ENCODE results near the gene CYSLTR2. TPM values are rescaled to one million over a fixed set of nuclear protein-coding genes. Genes with fewer than 3 reads are reported as not detected.

The CYSLTR2 gene
- total and polyA plus RNA-seq, 2 of the 8 experiments (the other 6 are each of a cell fraction or from before 2014, with no cell fraction given) = not detected

- Histone ChIP-seq H3K18ac (ENCODE audit: extremely low read depth, low read length) (no peak overlapping the region), H4K5ac (ENCODE audit: insufficient read length, low read depth, low read length) (no peak overlapping the region), H3K4me2 (ENCODE audit: insufficient read depth in 1 of 2, low read depth in 2 of 2, low read length in 2 of 2) (no peak overlapping the region), H3K27me3 (replicated peaks in 1 of 4; ENCODE audit: control insufficient read depth in 3 of 4, extremely low read depth in 1 of 4, insufficient read depth in 3 of 4, low read length in 3 of 4) (no peaks in the 10 kb centered on the region), H2BK12ac (ENCODE audit: low read depth, low read length) (no peak overlapping the region), H3K23me2 (ENCODE audit: low read depth, low read length) (no peaks in the 10 kb centered on the region), H4K20me1 (replicated peaks in 1 of 2; ENCODE audit: control insufficient read depth in 1 of 2, insufficient read depth in 2 of 2, low read length in 2 of 2) (no peaks in the 10 kb centered on the region), H3K14ac (ENCODE audit: insufficient read length) (no peak overlapping the region), H3K4me1 (replicated peaks in 1 of 4; ENCODE audit: control insufficient read depth in 3 of 4, insufficient read depth in 4 of 4, low read length in 3 of 4) (no peaks in the 10 kb centered on the region), H3K9ac (replicated peaks in 1 of 4; ENCODE audit: extremely low read depth in 1 of 4, low read depth in 3 of 4, low read length in 3 of 4) (no peak overlapping the region), H3K79me2 (ENCODE audit: control insufficient read depth in 1 of 2, insufficient read depth in 2 of 2, low read length in 2 of 2) (no peaks in the 10 kb centered on the region), H3K56ac (replicated peaks; ENCODE audit: insufficient read length, low read depth, low read length) (no peak overlapping the region), H3K79me1 (ENCODE audit: low read depth, low read length) (no peaks in the 10 kb centered on the region), H2AK5ac (ENCODE audit: low read depth, low read length) (no peak overlapping the region), H3K23ac (ENCODE audit: insufficient read length) (no peak overlapping the region), H3K27ac (ENCODE audit: low read depth, low read length) (no peak overlapping the region), H3K9me3 (ENCODE audit: insufficient read depth in 2 of 2, low read depth in 1 of 2, low read length in 1 of 2) (peaks cover 4 to 8% of the 10 kb centered on the region in 2 experiments; a peak in 3 of 4 replicates), H2BK120ac (replicated peaks; ENCODE audit: low read depth, low read length) (no peak overlapping the region), H2AFZ (ENCODE audit: low read length) (no peak overlapping the region), H2BK20ac (ENCODE audit: low read length) (no peak overlapping the region), H4K8ac (ENCODE audit: extremely low read depth, insufficient read depth, low read length) (no peak overlapping the region), H4K91ac (replicated peaks; ENCODE audit: insufficient read length, low read length) (no peak overlapping the region), H2BK5ac (ENCODE audit: low read depth, low read length) (no peak overlapping the region), H2BK15ac (ENCODE audit: low read length) (no peak overlapping the region), H3K36me3 (ENCODE audit: control insufficient read depth in 2 of 4, insufficient read depth in 4 of 4, low read length in 3 of 4) (no peaks in the 10 kb centered on the region), H3K4me3 (ENCODE audit: extremely low read depth in 1 of 4, insufficient read depth in 2 of 4, low read depth in 3 of 4, low read length in 4 of 4) (no peak overlapping the region), H3K4ac (replicated peaks; ENCODE audit: insufficient read length, low read depth, low read length) (no peak overlapping the region)
- FAIRE-seq (no peak), DNase-seq (ENCODE audit: low read depth in 1 of 2, low spot score in 2 of 2) (no peak)
- ChIA-PET POLR2A (ENCODE audit: partially characterized antibody) (interaction anchor here (1.4 kb wide), 1 partner anchor 13 kb away, joined by 3 read pairs; no protein-coding TSS in a partner anchor), CTCF (ENCODE audit: partially characterized antibody) (interaction anchor here (1.1 kb wide), 1 partner anchor 145 kb away, joined by 3 read pairs; no protein-coding TSS in a partner anchor)
- TF ChIP-seq SRF (IDR thresholded peaks at IDR 0.05; ENCODE audit: low read depth, low read length) = no peak
- TF ChIP-seq RAD21 (IDR thresholded peaks at IDR 0.05 in 1 of 2, conservative IDR thresholded peaks at IDR 0.05 in 1 of 2; ENCODE audit: low read depth in 2 of 2, low read length in 2 of 2) = no peak
- TF ChIP-seq JUN (IDR thresholded peaks at IDR 0.05; ENCODE audit: low read depth, low read length) = no peak
- TF ChIP-seq JUND (IDR thresholded peaks at IDR 0.05; ENCODE audit: low read length) = no peak
- WGBS, 2 experiments (ENCODE audit: extremely low coverage in 1 of 2, insufficient coverage in 1 of 2, insufficient read length in 1 of 2, insufficient replicate concordance in 2 of 2, low coverage in 1 of 2, low lambda C conversion rate in 2 of 2, missing lambda C conversion rate in 1 of 2) = 72% methylated on average over 4 of the region's 4 CpGs; no CpG with 5 or more reads in 1 of the 2 experiments
Measured at GRCh38 chr13:48624016-48624415, 29.7 kb upstream of the CYSLTR2 start.
